ENCODE measurements around the gene BBS9. TPM values are rescaled to one million over a fixed set of nuclear protein-coding genes. Genes with fewer than 3 reads are reported as not detected.

BBS9 gene
- total and polyA plus RNA-seq, 9 of the 15 experiments (the other 6 are each of a cell fraction or from before 2014, with no cell fraction given), result 0.77 to 3.3 (median 2.4) TPM

DNA sequence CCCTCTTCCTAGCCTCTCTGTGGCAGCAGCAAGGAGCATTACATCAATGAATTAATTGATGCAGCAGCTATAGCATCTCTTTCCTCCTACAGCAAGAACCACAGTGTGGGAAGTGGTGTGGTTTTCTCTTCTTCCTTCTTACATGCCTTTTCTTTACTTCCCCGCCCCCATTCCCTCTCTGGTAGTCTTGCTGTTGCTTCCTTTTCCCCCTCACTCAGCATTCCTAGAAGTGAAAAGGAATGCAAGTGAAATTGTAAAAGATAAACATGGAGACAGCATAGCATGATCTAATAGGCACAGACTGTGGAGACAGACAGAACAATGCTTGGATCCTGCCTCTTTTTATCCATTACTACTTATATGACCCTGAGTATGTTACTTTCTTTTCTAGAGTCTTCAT, 405.5 kb downstream of the BBS9 start:
- in situ Hi-C loops (cut with MboI), result no loop called here
- Histone ChIP-seq H2AFZ (ENCODE audit: low read depth, low read length) (no peak overlapping the region), H3K79me2 (ENCODE audit: control insufficient read depth, insufficient read depth, low read length) (no peaks in the 10 kb centered on the region), H3K9ac (ENCODE audit: insufficient read depth in 1 of 2, low read depth in 2 of 2, low read length in 2 of 2) (no peak overlapping the region), H3K9me3 (replicated peaks; ENCODE audit: control insufficient read depth, insufficient read depth, low read depth, low read length) (no peaks in the 10 kb centered on the region), H3K4me3 (no peak overlapping the region), H3K9me1 (ENCODE audit: control insufficient read depth, insufficient read depth, low read length) (no peaks in the 10 kb centered on the region), H4K20me1 (replicated peaks; ENCODE audit: control insufficient read depth, insufficient read depth, low read length) (no peaks in the 10 kb centered on the region), H3K4me1 (replicated peaks in 1 of 2; ENCODE audit: control insufficient read depth in 2 of 2, insufficient read depth in 2 of 2, low read length in 2 of 2) (no peaks in the 10 kb centered on the region), H3K27ac (ENCODE audit: extremely low read depth, low read depth, low read length) (no peak overlapping the region), H3K4me2 (ENCODE audit: insufficient read depth, low read length) (no peak overlapping the region), H3K36me3 (ENCODE audit: control insufficient read depth, insufficient read depth, low read length) (no peaks in the 10 kb centered on the region), H3K27me3 (ENCODE audit: control insufficient read depth in 2 of 2, insufficient read depth in 2 of 2, low read length in 2 of 2) (no peaks in the 10 kb centered on the region)
- ATAC-seq, result no peak
- CTCF ChIA-PET (ENCODE audit: low intra/inter-chr PET ratio), result no interaction called here
- no peak for DNase-seq (ENCODE audit: extremely low read depth in 1 of 4, low spot score in 3 of 4)
- no TSS peak for BruUV-seq (replicated peaks)
- POLR2A ChIA-PET, result no interaction called here
- intact Hi-C loops (cut with micrococcal nuclease), result no loop called here
- no peak for FAIRE-seq
- 17% methylated on average over 1 of the region's 1 CpG for WGBS (ENCODE audit: insufficient coverage, low coverage, missing lambda C conversion rate)
- TF ChIP-seq HDAC8 (tag; IDR thresholded peaks at IDR 0.05), result no peak
- TF ChIP-seq, protein P1, sequence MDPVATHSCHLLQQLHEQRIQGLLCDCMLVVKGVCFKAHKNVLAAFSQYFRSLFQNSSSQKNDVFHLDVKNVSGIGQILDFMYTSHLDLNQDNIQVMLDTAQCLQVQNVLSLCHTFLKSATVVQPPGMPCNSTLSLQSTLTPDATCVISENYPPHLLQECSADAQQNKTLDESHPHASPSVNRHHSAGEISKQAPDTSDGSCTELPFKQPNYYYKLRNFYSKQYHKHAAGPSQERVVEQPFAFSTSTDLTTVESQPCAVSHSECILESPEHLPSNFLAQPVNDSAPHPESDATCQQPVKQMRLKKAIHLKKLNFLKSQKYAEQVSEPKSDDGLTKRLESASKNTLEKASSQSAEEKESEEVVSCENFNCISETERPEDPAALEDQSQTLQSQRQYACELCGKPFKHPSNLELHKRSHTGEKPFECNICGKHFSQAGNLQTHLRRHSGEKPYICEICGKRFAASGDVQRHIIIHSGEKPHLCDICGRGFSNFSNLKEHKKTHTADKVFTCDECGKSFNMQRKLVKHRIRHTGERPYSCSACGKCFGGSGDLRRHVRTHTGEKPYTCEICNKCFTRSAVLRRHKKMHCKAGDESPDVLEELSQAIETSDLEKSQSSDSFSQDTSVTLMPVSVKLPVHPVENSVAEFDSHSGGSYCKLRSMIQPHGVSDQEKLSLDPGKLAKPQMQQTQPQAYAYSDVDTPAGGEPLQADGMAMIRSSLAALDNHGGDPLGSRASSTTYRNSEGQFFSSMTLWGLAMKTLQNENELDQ (CRISPR knock-in tag; IDR thresholded peaks at IDR 0.05; ENCODE audit: borderline replicate concordance), result no peak
- no peak for TF ChIP-seq E2F5 (CRISPR knock-in tag; IDR thresholded peaks at IDR 0.05)
- no peak for TF ChIP-seq FIP1L1 (IDR thresholded peaks at IDR 0.05; ENCODE audit: low read depth, low read length, poor library complexity, severe bottlenecking)
- no peak for TF ChIP-seq CTCF (IDR thresholded peaks at IDR 0.05 in 2 of 3, conservative IDR thresholded peaks at IDR 0.05 in 1 of 3; ENCODE audit: insufficient read depth in 2 of 3, low read depth in 1 of 3, low read length in 3 of 3)
- TF ChIP-seq PCBP1 (IDR thresholded peaks at IDR 0.05; ENCODE audit: low read depth, low read length, poor library complexity, severe bottlenecking), result no peak
- no peak for TF ChIP-seq PTTG1 (tag; IDR thresholded peaks at IDR 0.05; ENCODE audit: low read depth)
- TF ChIP-seq, protein P2, sequence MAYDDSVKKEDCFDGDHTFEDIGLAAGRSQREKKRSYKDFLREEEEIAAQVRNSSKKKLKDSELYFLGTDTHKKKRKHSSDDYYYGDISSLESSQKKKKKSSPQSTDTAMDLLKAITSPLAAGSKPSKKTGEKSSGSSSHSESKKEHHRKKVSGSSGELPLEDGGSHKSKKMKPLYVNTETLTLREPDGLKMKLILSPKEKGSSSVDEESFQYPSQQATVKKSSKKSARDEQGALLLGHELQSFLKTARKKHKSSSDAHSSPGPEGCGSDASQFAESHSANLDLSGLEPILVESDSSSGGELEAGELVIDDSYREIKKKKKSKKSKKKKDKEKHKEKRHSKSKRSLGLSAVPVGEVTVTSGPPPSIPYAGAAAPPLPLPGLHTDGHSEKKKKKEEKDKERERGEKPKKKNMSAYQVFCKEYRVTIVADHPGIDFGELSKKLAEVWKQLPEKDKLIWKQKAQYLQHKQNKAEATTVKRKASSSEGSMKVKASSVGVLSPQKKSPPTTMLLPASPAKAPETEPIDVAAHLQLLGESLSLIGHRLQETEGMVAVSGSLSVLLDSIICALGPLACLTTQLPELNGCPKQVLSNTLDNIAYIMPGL (CRISPR knock-in tag; IDR thresholded peaks at IDR 0.05), result no peak
- no peak for TF ChIP-seq POLR3G (IDR thresholded peaks at IDR 0.05; ENCODE audit: extremely low read depth, insufficient read length, insufficient replicate concordance)
- no peak for TF ChIP-seq MYBL2 (IDR thresholded peaks at IDR 0.05; ENCODE audit: low read depth)
- no peak for TF ChIP-seq MYBL2 (CRISPR knock-in tag; IDR thresholded peaks at IDR 0.05; ENCODE audit: borderline replicate concordance)
- TF ChIP-seq ZNF398 (CRISPR knock-in tag; IDR thresholded peaks at IDR 0.05), result no peak
- TF ChIP-seq ZNF121 (CRISPR knock-in tag; conservative IDR thresholded peaks at IDR 0.05), result no peak

Measured in K562 (cell line).